NCI-H2029 (cell line): Measurements from ENCODE around the gene TM4SF1.
A peak's percentile ranks its signal among the peaks of the same experiment; 100 is the strongest.

Experiments
- DNase-seq: peaks from one replicate; lab custom pipeline; 2025; lab: John Stamatoyannopoulos, UW

Gene TM4SF1

DNA sequence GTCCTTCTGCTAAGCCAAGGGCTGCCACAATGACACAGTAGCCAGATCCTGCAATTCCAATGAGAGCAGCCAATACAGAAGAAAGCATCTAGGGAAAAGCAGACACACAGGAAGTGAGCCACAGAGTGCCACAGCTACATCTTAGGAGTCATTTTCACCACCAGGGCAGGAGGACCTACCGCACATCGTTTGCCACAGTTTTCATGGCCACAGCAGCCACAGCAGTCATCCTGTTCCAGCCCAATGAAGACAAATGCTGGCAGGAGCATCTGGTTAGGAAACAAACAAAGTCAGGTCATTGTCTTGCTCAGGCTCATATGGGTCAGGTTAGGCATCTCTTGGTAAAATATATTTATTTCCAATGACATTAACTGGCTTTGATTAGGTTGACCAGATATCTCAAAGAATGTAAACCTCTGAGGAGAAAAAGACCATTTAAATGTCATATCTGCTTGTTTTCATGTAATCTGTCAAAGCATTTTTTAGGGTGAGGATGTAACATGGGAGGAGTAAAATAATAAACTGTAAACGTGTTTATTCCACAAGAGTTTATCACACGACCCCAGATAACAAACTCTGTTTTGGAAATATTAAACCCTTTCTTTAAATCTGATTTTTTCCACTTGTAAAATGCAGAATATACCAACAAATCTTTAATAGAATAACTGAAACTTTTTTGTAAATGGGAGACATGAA, 1.8 kb downstream of the TM4SF1 start:
- no peak for DNase-seq

DNA sequence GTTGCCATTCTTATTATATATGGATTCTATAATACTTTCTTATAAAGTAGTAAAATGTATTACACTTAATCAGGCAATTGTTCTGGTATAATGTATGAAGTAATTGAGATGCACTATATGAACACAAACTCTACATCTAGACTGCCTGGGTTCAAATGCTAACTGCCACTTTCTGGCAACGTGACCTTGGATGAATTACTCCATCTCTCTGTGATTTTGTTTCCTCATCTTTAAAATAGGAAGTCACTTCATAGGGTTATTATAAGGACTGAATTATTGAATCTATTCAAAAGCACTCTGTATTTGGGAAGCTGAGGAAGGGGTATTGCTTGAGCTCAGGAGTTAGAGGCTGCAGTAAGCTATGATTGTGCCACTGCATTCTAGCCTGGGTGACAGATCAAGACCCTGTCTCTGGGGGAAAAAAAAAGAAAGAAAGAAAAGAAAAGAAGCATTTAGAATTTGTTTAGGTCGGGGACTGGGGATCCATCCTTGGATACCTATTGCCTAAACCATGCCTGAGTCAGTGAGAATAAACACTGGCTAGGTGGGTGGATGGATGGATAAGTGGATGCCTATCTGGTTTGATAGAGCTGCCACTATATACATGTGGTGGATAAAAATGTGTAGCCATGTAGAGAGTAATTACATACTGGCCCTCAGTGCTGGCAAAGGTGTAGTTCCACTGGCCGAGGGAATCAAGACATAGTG, 2.5 kb downstream of the TM4SF1 start:
- DNase-seq: no peak

DNA sequence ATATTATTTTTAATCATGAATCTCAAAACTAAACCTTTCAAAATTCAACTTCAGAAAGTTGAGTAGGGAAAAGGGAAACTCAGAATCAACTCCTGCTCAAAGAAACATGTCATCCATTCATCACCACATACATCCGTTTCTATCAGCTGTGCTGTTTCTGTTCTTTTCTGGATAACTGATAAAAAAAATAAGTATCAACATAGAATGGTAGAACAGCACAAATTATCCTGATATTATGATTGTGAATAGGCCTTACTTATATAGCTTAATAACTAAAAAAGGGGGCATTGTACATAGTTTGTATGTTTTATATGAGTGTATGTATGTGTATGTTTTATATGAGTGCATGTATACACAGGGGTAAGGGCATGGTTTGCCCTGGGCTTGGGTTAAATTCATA, 3.1 kb downstream of the TM4SF1 start:
- no peak for DNase-seq

DNA sequence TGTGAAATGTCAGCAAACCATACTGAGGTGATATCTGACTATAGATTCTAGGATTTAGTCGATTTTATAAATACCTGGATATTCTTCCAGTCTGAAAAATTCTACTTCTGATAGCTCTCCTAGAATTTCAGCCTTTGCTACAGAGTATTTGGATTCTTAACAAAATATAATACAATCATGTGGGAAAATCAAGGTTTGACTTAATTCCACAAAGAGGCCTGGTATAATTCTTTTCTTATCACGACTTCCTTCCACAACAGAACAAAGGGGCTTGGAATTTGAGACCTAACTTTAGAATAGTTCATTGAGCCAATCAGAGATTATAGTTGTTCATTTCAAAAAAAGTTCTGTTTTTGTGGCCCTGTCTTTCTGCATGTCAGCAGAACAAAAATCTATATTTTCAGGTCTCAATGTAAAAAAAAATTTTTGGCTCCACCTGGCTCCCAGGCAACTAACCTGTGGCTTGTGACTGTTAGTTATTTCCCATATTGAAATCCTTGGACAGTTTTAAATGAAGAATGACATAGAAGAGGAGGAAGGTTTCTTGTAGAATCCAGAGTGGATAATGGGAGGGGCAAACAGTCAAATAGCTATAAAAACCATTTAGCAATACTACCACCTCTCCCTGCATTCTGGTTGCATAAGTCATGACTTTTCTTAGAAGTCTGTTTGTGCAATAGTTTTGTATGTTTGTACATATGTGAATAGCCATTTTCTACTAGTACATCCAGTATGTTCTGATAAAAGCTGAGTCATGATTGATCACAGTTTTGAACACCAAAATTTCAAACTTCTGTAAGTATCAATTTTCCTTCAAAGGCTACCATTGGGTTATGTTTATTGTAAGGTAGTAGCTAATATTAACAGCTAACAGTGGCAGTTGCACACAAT, 4.0 kb downstream of the TM4SF1 start:
- no peak for DNase-seq

DNA sequence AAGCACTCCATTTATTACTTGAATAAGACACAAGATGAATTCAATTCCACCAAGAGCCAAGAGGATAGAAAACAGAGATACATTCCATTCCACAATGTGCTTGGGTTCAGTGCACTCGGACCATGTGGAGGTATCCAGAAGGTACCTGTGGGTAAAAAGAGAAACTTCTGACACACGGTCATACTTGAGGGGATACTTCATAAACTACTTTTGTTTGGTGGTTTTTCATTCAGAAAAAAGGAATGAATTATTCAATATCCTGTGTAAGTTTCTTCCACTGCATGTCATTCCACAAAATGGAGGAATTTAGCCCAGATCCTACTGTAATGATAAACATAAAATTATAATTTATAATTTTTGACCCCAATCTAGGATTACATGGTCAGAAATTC, 5.7 kb downstream of the TM4SF1 start:
- DNase-seq: no peak

DNA sequence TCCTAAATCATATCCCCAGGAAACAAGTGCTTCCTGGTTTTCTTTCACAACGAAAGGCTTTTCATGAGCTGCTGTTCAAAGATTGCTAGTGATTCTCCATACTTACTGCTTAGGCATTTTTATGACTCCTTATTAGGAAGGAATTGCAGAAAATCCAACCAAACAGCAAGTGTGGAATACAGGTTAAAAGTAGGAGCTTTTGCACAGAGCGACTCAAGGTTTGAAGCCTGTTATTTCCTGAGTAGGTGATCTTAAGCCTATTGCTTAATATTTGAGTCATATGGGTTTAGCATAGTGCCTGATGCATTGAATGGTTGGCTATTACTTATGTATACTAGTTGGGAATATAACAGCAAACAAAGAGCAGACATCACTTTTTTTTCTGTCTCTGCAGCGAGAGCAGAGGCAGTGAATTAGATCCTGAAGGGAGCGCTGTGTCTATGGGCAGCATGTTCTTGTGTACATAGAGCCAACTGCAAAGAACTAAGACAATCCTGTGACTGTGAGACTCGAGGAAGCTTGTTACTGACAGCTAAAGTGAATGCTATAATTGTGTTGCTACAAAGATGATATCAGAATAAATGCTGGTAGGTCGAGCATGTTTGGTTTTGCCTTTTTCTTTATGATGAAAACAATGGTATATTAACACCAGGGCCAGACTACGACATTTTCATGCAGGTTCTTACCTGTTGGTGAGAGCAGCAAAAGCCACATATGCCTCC, 6.3 kb downstream of the TM4SF1 start:
- DNase-seq: no peak

DNA sequence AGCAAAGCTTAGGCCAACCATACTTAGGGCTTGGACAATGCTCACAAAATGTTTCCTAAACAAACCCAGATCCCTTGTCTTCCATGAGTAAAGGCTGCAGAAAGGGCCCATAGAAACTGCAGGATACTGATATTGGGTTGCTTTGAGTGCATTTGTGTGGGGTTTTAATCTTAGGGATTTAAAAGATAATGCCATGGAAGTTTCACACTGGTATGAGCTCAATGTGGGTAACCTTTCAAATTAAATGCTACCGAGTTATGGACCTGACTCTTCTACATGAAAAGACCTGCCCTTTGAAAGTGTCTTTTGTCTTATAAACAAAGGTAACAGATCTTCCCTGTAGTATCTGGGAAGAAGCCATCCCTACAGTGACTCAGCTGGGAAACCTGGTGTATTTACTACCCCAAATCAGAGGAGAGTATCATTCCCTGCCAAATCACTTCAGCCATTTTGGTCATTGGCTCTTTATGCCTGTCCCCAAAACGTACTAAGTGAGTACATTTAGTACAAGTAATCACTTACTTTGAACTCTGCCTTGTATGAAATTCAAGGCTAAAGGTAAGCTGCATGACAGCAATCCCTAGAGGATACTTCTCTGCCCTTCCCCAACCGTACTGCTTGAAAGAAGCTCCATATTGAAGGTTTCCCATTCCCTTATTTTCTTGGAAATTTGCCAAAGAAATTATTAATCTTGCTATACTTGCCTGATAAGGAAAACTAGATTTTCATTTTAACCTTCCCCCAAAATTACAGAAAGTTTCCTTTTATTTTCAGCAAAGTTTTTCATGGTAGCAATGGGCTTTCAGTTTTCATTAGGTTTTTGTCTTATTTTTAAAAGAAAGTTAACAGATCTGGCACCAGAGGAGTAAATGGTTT, 7.2 kb downstream of the TM4SF1 start:
- DNase-seq: no peak

DNA sequence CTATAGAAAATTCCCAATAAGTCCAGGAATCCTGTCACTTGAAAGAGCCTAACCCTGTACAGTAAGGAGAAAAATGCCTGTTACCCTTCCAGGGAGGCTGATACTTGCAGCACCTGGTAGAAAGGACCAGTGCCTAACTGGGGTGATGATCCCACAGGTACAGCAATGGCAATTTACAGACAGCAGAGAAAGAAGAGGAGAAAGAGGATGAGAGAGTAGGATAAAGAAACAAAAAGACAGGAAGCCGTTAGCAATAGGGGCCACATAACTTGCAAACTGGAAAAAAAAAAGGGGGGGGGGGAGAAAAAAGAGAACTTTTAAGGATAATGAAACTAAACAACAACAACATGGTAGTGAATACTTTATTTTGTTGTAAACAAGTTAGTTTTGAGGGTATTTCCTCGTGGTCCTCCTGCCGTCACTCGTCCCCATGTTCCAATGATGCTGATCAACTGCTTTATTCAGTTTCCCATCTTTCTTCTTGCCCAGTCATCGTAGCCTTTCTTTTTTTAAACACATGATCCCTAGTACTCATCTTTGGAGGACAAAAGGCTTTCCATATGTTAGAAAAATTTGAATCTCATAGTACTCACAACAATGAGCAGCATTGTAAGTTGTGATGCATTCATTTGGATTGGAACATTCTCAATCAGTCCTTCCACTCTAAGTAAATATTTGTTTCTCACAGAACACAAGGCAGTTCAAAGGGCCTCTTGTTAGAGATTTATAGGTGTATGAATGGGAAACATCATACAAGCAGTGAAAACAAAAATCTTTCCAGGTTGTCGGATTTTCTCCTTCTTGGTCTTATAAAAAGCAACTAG, 8.6 kb downstream of the TM4SF1 start:
- peak; percentile 59 for DNase-seq

DNA sequence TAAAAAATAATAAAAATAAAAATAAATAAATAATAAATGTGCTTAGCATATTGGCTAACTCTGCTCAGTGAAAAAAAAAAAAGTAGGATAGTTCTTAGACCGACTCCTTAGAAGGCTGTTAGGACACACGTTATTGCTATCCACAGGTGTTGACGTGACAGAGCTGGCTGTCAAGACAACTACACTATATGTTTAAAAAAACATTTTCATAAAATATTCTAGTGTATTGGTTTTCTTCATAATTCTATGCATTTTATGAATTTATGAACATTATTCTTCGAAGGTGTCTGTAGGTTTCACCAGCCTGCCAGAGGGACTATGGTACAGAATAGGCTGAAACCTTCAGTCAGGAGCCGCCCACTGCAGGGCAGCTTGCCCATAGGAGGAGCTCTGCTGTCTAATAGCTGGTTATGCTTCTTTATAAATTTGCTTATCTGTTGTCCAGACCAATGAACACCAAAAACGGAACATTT, 9.2 kb downstream of the TM4SF1 start:
- no peak for DNase-seq

DNA sequence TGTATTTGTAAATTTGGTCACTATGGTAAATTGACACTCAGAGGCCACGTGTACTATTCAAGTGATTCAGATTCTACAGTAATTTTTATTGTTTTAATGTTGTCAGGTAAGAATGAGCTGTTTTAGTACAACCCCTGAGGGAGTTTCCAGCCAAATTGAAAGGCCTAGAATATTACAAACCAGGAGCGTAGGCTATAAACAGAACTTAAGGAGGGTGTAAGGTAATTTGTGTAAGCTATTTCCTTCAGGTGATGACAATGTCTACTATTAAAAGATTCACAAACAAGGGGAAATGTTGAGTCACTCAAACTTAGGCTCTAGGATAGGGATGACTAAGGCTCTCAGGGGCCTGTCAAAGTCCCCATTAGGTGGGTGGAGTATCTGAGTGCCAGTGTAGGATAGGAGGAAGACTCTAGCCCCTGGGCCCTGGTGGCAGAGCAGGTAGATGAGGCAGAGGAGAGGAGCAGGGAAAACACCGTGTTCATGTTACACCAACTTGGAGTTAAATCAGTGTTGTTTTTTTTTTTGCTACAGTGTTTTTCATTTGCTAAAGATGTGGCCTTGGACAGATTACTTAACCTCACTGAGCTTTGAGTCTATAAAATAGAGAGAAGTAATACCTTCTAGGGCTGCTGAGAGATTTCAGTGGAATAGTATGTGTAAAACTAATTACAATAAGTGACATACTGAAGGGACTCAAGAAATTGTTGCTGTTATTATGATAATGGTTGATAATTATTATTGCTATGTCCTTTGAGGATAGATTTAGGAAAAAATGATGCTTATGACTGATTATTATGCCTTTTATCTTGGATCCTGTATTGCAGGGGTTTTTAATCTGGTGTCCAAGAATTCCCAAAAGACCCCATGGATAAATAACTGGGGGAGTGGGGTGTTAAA, 10.3 kb downstream of the TM4SF1 start:
- peak; percentile 43 for DNase-seq

DNA sequence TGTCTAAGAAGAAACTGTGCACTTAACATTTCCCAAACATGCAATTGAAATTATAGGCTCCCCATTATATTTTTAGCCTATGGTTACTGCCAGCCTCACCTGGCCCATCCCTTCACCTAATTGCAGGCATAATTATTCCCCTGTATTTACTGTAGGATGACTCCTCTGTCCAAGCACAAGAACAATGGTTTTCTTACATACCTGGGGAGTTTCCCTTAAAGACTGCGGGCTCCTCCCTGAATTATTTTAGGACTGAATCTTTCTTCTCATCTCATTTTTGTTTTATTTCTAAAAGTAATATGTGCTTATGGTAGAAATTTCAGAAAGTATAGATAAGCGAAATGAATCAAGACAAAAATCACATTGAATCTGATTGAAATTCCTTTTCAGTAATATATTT, 11.4 kb downstream of the TM4SF1 start:
- no peak for DNase-seq

DNA sequence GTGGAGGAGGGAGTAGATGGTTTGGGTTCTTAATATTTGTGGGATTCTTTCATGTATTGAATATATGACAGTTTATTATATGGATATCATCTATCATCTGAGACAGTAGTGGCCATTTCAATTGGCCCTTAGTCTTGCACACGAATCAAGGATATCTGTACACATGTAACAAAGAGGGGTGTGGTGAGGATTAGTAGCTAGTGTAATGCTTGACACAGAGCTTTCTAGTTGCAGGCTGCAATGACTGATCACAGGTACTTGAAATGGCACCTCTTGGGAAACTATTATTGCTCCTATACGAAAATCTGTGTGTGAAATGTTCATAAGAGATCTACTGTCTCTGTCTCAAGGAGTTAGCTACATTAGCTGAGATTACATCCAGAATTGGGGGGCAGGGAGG, 12.8 kb downstream of the TM4SF1 start:
- no peak for DNase-seq

DNA sequence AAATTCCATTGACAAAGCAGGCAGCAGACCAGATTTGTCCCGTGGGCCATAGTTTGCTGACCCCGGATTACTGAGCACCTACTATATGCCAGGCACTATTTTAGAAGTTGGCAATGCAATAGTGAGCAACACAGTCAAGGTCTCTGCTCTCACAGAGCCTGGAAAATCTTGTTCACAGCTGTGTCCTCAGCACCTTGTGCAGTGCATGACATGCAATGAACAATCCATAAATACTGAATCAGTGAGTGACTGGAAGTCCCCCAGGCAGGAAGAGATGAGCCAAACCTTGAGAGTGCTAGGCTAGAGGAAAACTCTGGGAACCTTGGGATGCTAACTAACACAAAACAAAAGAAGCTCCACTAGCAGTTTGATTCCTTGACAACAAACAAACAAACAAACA, 14.4 kb downstream of the TM4SF1 start:
- DNase-seq: no peak

DNA sequence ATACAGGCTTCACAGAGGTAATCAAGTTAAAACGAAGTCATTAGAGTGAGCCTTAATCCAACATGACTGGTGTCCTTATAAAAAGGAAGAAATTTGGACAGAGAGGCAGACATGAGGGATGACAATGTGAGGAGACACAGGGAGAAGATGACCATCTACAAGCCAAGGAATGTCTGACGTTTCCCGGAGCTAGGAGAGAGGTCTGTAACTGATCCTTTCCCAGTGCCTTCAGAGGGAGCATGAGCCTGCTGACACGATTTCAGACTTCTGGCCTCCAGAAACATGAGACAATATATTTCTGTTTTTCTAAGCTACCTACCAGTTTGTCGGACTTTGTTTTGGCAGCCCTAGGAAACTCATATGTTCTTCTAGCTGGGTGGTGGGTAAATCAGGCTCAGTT, 15.1 kb downstream of the TM4SF1 start:
- no peak for DNase-seq

DNA sequence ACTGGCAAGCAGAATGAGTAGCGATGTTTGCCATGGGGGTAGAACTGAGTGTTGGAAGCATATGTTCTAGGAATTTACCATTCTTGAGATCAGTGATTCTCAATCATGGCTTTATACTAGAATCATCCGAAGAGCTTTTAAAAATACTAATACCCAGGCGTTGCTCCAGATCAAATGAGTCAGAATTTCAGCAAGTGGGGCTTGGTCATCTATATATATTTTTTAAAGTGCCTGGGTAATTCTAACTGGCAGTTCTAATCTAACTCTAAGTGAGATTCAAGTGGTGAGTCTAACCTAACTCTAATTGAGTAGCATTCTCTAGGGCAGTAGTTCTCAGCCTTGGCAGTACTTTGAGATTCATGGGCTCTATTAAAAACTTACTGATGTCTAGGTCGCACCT, 20.8 kb downstream of the TM4SF1 start:
- DNase-seq: no peak

DNA sequence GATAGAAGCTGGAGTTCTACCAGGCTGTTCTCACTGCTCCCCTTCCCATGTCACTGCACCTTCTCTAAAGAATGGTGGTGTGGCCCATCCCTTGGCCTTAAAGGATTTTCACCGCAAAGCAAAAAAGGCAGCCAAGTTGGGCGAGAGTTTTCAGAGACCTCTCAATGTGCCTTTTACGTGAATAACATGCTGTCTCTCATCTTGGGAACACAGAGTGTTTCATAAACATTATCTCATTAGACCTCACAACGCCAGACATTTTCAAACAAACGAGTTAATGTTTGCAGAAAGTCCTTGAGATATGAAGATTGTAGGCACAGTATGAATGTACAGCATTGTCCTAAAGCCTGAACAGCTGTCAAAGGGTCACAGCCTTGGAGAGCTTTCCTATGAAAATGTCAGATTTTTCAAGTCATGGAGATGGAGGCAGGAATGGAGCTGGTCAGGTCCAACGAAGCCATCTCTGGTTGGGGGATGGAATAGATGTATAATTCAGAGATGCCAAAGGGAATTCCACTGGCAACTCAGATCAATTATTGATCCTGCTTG, 21.3 kb downstream of the TM4SF1 start:
- DNase-seq: no peak

DNA sequence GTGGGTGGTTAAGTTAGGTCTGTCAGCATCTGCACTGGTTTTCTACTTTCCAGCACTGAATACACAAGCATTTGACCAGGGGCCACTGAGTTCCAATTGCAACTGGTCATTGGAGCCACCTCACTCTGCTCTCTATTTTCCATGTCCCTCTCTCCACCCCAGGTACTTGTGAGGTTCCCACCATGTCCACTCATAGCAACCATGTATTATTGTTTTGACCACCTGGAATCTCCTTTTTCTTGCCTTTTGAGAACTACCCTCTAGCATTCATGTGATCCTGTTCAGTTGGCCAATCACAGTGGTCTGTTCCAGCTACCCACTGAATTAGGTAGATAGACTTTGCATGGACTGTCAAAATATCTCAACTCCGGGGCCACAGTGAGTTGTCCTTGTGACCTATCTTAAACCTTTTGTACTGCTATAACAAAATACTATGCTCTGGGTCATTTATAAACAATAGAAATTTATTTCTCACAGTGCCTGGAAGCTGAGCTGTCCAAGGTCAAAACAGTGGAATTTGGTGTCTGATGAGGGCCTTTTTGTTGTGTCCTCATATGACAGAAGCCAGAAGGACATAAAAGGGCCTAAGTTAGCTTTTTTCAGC, 23.8 kb downstream of the TM4SF1 start:
- DNase-seq: no peak

DNA sequence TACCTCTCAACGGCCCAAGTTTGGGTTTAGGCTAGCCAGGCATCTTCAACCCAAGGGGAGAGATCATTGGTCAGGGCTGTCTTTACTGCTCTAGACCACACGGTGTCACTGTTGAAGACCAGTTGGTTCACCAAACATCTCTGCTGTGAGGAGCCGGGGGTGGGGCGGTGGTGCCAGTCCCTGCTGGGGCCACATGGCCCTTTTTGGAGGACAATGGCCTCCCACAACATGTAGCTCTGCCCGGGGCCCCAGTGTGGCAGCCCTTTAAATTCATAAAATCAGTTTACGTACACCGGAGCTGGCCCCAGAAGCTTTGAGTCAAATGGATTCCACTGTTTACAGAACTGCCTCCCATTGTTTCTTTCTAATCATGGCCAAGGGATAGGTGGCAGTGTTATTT, 24.9 kb downstream of the TM4SF1 start:
- peak; percentile 65 for DNase-seq
